Measurements from ENCODE around the gene TSPAN15.

- TF ChIP-seq POLR2A (IDR thresholded peaks at IDR 0.05), result no peak
- TF ChIP-seq, protein P1, sequence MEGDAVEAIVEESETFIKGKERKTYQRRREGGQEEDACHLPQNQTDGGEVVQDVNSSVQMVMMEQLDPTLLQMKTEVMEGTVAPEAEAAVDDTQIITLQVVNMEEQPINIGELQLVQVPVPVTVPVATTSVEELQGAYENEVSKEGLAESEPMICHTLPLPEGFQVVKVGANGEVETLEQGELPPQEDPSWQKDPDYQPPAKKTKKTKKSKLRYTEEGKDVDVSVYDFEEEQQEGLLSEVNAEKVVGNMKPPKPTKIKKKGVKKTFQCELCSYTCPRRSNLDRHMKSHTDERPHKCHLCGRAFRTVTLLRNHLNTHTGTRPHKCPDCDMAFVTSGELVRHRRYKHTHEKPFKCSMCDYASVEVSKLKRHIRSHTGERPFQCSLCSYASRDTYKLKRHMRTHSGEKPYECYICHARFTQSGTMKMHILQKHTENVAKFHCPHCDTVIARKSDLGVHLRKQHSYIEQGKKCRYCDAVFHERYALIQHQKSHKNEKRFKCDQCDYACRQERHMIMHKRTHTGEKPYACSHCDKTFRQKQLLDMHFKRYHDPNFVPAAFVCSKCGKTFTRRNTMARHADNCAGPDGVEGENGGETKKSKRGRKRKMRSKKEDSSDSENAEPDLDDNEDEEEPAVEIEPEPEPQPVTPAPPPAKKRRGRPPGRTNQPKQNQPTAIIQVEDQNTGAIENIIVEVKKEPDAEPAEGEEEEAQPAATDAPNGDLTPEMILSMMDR (IDR thresholded peaks at IDR 0.05), result no peak
Observed at GRCh38 chr10:69489506-69490090, 38.3 kb downstream of the TSPAN15 start.

All from testis (tissue), 2 donors.